Left cardiac atrium (tissue), 4 donors: Measurements from ENCODE around the gene CYSLTR2. TPM values are rescaled to one million over a fixed set of nuclear protein-coding genes. Genes with fewer than 3 reads are reported as not detected.

Source experiments
- ATAC-seq, 2 donors: fragments of 200-7000 bp; cut with Tn5 transposase; one replicate each; pipeline ENCODE4 v1.9.1; 2020; ENCODE audit warnings: mild to moderate bottlenecking in 2 of 2, moderate library complexity in 2 of 2
- DNase-seq: peaks from one replicate; pipeline ENCODE4 v3.0.0-alpha.2; 2020
- intact Hi-C, 2 donors: fragments of 100-400 bp; cut with DNase I; formaldehyde crosslinking; loops; one replicate each; pipeline versions ENCODE4 v1.14.1 to v1.15.1; 2022 to 2023
- total RNA-seq, 2 donors: library from RNA; stranded (reverse); fragmentation: NEBNext Ultra II Directional; extraction: Animal tissue kit (Norgen Biotek cat#: 25700); gene quantifications; one replicate each; pipeline ENCODE4 v1.2.1, GENCODE V29; 2021
- donor health status: DM: no; HTN: yes; CAD: no.
- donor health status: DM: no; HTN: yes; CAD: no; lungs with severe emphysema.
- donor health status: DM: yes; HTN: yes; CAD: no.
- donor health status: Dilated cardiomyopathy.

The CYSLTR2 gene
- total RNA-seq, 2 donors from 2014 or later = 6.1 to 7.0 TPM

GRCh38 chr13:48729856-48730255 lies 76.1 kb downstream of the CYSLTR2 start:
- intact Hi-C loops = no loop called here
- DNase-seq = no peak
- ATAC-seq = no peak

DNA sequence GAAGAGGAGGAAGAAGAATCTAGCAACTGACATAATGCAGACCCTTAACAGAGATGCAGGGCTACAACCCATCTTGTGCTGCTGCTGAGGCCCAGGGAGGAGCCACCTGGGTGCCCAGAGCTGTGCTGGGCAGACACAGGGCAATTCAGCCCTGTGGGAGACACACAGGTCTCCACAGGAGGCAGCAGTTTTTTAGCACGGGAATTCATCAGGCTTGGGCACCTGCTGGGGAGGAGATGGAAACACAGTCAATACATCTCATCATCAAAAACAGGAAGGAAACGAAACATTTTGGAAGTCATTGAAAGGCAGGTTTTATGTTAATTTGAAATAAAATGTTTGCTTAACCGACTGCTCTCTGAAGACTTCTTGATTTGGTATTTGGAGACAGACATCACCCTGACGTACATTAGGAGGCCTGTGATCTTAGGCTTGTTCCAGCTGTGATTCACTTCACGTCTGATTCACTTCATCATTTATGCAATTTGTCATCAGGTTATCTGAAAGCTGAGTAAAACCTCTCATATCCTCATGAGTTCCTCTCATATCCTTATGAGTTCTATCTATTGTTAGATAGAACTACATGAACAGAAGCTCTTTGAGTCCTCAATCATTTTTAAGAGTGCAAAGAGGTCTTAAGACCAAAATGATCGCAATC lies 77.4 kb downstream of the CYSLTR2 start:
- DNase-seq (no peak), ATAC-seq (peak in 1 of 2 donors; percentile 76)
- intact Hi-C loops = no loop called here

GRCh38 chr13:48731957-48732569 lies 78.3 kb downstream of the CYSLTR2 start:
- DNase-seq (peak; percentile 43), ATAC-seq (peak in 1 of 2 donors; percentile 61)
- intact Hi-C loops = no loop called here

DNA sequence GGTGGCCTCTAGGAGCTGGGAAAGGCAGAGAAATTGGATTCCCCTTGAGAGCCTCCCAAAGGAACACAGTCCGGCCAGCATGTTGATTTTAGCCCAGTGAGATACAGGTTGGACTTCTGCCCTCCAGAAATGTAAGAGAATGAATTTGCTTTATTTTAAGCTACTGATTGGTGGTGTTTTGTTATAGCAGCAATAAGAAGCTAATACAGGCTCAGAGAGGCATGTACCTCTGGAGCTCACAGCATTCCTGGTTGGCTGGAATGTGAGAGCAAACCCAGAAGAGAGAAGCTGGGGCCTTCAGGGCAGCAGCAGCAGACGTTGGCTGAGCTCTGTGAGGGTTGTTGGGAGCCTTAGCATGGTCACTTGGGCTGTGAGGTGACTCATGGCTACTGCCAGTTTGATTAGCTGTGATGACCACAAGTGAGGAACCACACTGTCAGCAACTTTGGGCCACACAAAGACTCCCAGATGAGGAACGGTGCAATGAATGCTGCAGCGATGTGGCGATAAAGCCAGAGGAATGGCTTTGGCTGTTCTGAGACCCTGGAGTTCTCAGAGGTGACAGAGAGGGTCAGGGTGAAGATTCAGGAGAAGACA lies 80.1 kb downstream of the CYSLTR2 start:
- intact Hi-C loops = no loop called here
- ATAC-seq (no peak), DNase-seq (no peak)

GRCh38 chr13:48735571-48735970 lies 81.8 kb downstream of the CYSLTR2 start:
- DNase-seq (no peak), ATAC-seq (no peak)
- intact Hi-C loops = no loop called here

DNA sequence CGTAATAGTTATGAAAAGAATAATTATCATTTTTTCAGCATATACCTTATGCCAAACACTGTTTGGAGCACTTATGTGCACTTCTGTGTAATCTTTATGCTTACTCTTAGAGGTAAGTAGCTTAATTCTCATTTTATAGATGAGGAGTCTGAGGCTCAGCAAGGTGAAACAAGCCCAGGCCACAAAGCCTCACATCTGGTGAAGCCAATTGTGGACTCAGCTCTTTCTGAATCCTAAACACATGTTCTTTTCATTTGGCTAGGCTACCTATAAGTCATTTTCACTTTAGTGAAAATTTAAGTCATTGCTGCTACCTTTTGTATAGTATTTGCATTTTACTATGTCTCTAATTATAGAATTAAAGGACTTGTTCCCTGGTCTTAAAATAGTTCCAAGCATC lies 84.0 kb downstream of the CYSLTR2 start:
- ATAC-seq (no peak), DNase-seq (no peak)
- intact Hi-C loops = no loop called here

GRCh38 chr13:48738311-48738710 lies 84.6 kb downstream of the CYSLTR2 start:
- intact Hi-C loops = no loop called here
- ATAC-seq = no peak

GRCh38 chr13:48739386-48739964 lies 85.7 kb downstream of the CYSLTR2 start:
- DNase-seq (no peak), ATAC-seq (peak; percentile 72 to 88)
- intact Hi-C loops = no loop called here

More at GRCh38 chr13:48738311-48738710, 84.6 kb downstream of the CYSLTR2 start:
- DNase-seq = no peak

GRCh38 chr13:48741377-48741776 lies 87.6 kb downstream of the CYSLTR2 start:
- no peak for ATAC-seq
- intact Hi-C loops = no loop called here

GRCh38 chr13:48746821-48747220 lies 93.1 kb downstream of the CYSLTR2 start:
- peak in 1 of 2 donors; percentile 8 for ATAC-seq
- intact Hi-C loops = no loop called here

More at GRCh38 chr13:48741377-48741776, 87.6 kb downstream of the CYSLTR2 start:
- DNase-seq = no peak

DNA sequence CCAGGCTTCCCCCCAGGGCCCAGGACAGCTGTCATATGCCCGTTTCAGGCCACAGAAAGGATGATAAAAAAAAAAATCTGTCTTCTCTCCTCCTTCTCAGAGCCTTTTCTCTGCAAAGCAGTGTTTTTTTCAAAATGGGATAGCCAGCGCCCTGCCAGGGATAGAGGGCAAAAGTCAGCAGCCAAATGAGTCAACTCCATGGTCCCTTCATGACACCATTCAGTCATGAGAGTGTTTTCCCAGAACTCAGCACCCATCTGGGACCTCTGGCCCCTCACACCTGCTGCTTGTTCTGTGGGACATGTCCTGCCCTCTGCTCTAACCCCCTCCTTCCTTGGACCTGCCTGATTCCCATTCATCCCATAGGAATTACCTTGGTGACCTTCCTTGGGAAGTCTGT lies 95.0 kb downstream of the CYSLTR2 start:
- no peak for ATAC-seq
- intact Hi-C loops = no loop called here
- no peak for DNase-seq

More at GRCh38 chr13:48746821-48747220, 93.1 kb downstream of the CYSLTR2 start:
- no peak for DNase-seq

GRCh38 chr13:48749144-48749543 lies 95.4 kb downstream of the CYSLTR2 start:
- no peak for DNase-seq
- ATAC-seq = peak in 1 of 2 donors; percentile 66
- intact Hi-C loops = no loop called here

- intact Hi-C loops = no loop called here
- ATAC-seq = peak; percentile 80 to 94
These were observed 96.2 kb downstream of the CYSLTR2 start for GRCh38 chr13:48749699-48750473.

GRCh38 chr13:48750588-48751383 lies 97.1 kb downstream of the CYSLTR2 start:
- peak; percentile 76 to 87 for ATAC-seq
- intact Hi-C loops = no loop called here
- peak; percentile 66 for DNase-seq

More at GRCh38 chr13:48749699-48750473, 96.2 kb downstream of the CYSLTR2 start:
- peak; percentile 87 for DNase-seq

GRCh38 chr13:48760626-48761025 lies 106.9 kb downstream of the CYSLTR2 start:
- DNase-seq = no peak
- ATAC-seq = no peak
- intact Hi-C loops = loop anchor here in 1 of 2 donors (10.0 kb wide), 1 partner anchor 426 kb away; no protein-coding TSS in a partner anchor
